Neural cell (in vitro differentiated cells): ENCODE results near the gene UPK3BL2.
"Not testable (repeated sequence)": the region's sequence is repeated elsewhere in the genome, so short reads cannot be mapped to it uniquely, and the experiment has no call there.

ENCODE experiments used
- CTCF ChIP-seq: fragments of 450-650 bp; IDR thresholded peaks from 2 replicates; pipeline ENCODE4 v1.5.1; 2014; ENCODE audit warnings: antibody characterized with exemption, mild to moderate bottlenecking, moderate library complexity; ENCODE audit not compliant: poor library complexity, severe bottlenecking
- EP300 ChIP-seq: fragments of 450-650 bp; conservative IDR thresholded peaks from 2 replicates; pipeline ENCODE4 v1.6.1; 2014; ENCODE audit warnings: antibody characterized with exemption, mild to moderate bottlenecking, moderate library complexity; ENCODE audit not compliant: poor library complexity, severe bottlenecking
- EZH2 ChIP-seq: fragments of 200-600, 300-800 bp; shearing (Covaris generic), sonication (generic); IDR thresholded peaks from 2 replicates; pipeline ENCODE4 v1.6.1; 2014; ENCODE audit warnings: antibody characterized with exemption, low read length, borderline replicate concordance, mild to moderate bottlenecking; ENCODE audit not compliant: insufficient read depth, poor library complexity, severe bottlenecking
- MXI1 ChIP-seq: fragments of 450-650 bp; conservative IDR thresholded peaks from 2 replicates; pipeline ENCODE4 v1.6.1; 2014; ENCODE audit warnings: antibody characterized with exemption, mild to moderate bottlenecking; ENCODE audit not compliant: poor library complexity, severe bottlenecking
- POLR2AphosphoS5 ChIP-seq: IDR thresholded peaks from 2 replicates; pipeline ENCODE4 v1.6.1; 2012
- REST ChIP-seq: IDR thresholded peaks from 2 replicates; pipeline ENCODE4 v1.6.1; 2012; ENCODE audit warnings: borderline replicate concordance
- SMC3 ChIP-seq: fragments of 450-650 bp; conservative IDR thresholded peaks from 2 replicates; pipeline ENCODE4 v1.6.1; 2014; ENCODE audit warnings: antibody characterized with exemption, mild to moderate bottlenecking, moderate library complexity; ENCODE audit not compliant: poor library complexity

GRCh38 chr7:102574607-102575006 lies 31.1 kb upstream of the UPK3BL2 start:
- TF ChIP-seq CTCF, EZH2, POLR2AphosphoS5, EP300, REST, MXI1, SMC3: not testable (repeated sequence)
